ENCODE data around the gene HTR7. TPM values are rescaled to one million over a fixed set of nuclear protein-coding genes. Genes with fewer than 3 reads are reported as not detected.
"Not testable (repeated sequence)": the region's sequence is repeated elsewhere in the genome, so short reads cannot be mapped to it uniquely, and the experiment has no call there.

Gene HTR7
- total RNA-seq, 1 donor from 2014 or later, result 0.22 TPM

GRCh38 chr10:90832111-90832510, 25.7 kb downstream of the HTR7 start:
- Histone ChIP-seq H3K27ac (replicated peaks) (no peak overlapping the region), H3K4me1 (no peaks in the 10 kb centered on the region), H3K27me3 (ENCODE audit: low read depth) (no peaks in the 10 kb centered on the region), H3K4me3 (no peak overlapping the region), H3K9me3 (replicated peaks) (peaks cover 4% of the 10 kb centered on the region), H3K36me3 (no peaks in the 10 kb centered on the region)
- no peak for DNase-seq
- TF ChIP-seq CTCF (IDR thresholded peaks at IDR 0.05; ENCODE audit: borderline replicate concordance), result no peak
- intact Hi-C loops (cut with micrococcal nuclease), result no loop called here

DNA sequence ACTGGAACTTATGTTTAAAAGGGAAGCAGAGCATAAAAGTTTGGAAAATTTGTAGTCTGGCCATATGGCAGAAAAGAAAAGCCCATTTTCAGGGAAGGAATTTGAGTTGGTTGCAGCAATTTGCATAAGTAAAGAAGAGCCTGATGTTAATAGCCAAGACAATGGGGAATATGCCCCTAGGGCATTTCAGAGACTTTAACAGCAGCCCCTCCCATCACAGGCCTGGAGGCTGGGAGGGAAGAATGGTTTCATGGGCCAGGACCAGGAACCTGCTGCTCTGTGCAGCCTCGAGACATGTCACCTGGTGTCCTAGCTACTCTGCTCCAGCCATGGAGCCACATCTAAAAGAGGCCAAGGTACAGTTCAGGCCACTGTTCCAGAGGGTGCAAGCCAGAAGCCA, 35.3 kb downstream of the HTR7 start:
- Histone ChIP-seq H3K36me3 (no peaks in the 10 kb centered on the region), H3K4me1 (no peaks in the 10 kb centered on the region), H3K4me3 (no peak overlapping the region), H3K27ac (replicated peaks) (no peak overlapping the region), H3K9me3 (replicated peaks) (peaks cover 32% of the 10 kb centered on the region), H3K27me3 (ENCODE audit: low read depth) (peaks cover 19% of the 10 kb centered on the region)
- TF ChIP-seq CTCF (IDR thresholded peaks at IDR 0.05; ENCODE audit: borderline replicate concordance), result no peak
- intact Hi-C loops (cut with micrococcal nuclease), result no loop called here
- no peak for DNase-seq

GRCh38 chr10:90821864-90822263, 36.0 kb downstream of the HTR7 start:
- Histone ChIP-seq H3K27me3 (ENCODE audit: low read depth) (peaks cover 19% of the 10 kb centered on the region), H3K9me3 (replicated peaks) (peaks cover 26% of the 10 kb centered on the region)
- H3K36me3 ChIP-seq; DNase-seq; H3K4me3 ChIP-seq; H3K4me1 ChIP-seq; intact Hi-C loops (cut with micrococcal nuclease); H3K27ac ChIP-seq (replicated peaks): not testable (repeated sequence)

DNA sequence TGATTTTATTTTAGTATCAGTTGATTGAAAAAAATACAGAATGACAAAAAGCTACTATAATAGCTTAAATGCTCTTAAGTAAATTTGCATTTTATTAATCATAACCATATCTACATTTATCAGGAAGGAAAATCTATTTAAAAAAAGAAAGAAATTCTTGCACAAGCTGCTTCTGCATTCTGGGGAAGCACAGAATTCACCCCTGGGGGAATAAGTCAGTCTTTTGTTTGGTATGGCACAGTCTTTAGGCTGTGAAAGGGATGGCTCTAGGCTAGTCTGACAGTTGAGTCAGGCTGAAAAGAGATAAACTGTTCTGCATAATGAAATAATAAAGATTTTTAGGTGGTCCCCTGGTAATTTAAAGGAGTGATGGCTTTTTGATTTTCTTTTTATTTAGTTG, 37.9 kb downstream of the HTR7 start:
- Histone ChIP-seq H3K27ac (replicated peaks) (no peak overlapping the region), H3K4me1 (no peaks in the 10 kb centered on the region), H3K36me3 (no peaks in the 10 kb centered on the region), H3K4me3 (no peak overlapping the region), H3K9me3 (replicated peaks) (peaks cover 14% of the 10 kb centered on the region), H3K27me3 (ENCODE audit: low read depth) (peaks cover 19% of the 10 kb centered on the region)
- no peak for DNase-seq
- intact Hi-C loops (cut with micrococcal nuclease), result no loop called here
- TF ChIP-seq CTCF (IDR thresholded peaks at IDR 0.05; ENCODE audit: borderline replicate concordance), result no peak

- no peaks in the 10 kb centered on the region for H3K36me3 ChIP-seq
- H3K27me3 ChIP-seq (ENCODE audit: low read depth), result peaks cover 15% of the 10 kb centered on the region
- no peaks in the 10 kb centered on the region for H3K4me1 ChIP-seq
- no peak overlapping the region for H3K4me3 ChIP-seq
- intact Hi-C loops (cut with micrococcal nuclease), result no loop called here
- H3K27ac ChIP-seq (replicated peaks), result no peak overlapping the region
- H3K9me3 ChIP-seq (replicated peaks), result peaks cover 14% of the 10 kb centered on the region
- no peak for TF ChIP-seq CTCF (IDR thresholded peaks at IDR 0.05; ENCODE audit: borderline replicate concordance)
- no peak for DNase-seq
These were observed 39.1 kb downstream of the HTR7 start for GRCh38 chr10:90818736-90819135.

DNA sequence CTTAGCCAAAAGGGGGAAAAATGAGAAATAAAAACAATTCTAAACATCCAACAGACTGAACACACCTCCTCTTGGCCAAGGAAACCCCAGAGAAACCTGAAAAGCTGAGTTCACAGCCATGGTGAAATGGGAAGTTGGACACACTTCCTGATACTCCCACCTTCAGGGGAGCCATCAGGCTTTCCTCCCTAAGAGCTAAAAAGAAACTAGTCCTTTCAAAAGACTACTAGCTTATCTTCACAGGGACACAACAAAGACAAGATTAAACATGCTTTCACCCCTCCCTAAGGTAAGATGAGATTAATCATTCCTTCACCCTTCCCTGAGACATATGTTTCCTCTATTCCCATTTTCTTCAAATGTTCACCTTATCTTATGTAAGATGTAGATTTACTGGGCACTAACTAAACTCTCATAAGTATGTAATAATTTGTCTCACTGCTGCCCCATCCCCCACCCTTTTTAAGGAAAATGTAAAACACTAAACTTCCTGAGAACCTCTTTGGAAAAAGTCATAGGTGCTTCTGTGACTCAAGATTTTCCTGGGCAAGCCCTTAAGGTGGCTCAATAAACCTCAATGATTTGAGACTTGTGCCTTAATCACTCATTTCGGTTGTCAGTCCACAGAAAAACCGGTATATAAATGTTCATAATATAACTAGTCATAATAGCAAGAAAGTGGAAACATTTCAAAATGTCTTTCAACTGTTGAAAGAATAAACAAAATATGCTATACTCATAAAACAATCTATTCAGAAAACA, 40.5 kb downstream of the HTR7 start:
- intact Hi-C loops (cut with micrococcal nuclease), result no loop called here

More for the DNA sequence above, 40.5 kb downstream of the HTR7 start:
- peaks cover 10% of the 10 kb centered on the region for H3K9me3 ChIP-seq (replicated peaks)
- no peak overlapping the region for H3K27ac ChIP-seq (replicated peaks)
- no peaks in the 10 kb centered on the region for H3K4me1 ChIP-seq
- DNase-seq, result no peak
- no peaks in the 10 kb centered on the region for H3K36me3 ChIP-seq
- peaks cover 5% of the 10 kb centered on the region for H3K27me3 ChIP-seq (ENCODE audit: low read depth)
- no peak overlapping the region for H3K4me3 ChIP-seq
- no peak for TF ChIP-seq CTCF (IDR thresholded peaks at IDR 0.05; ENCODE audit: borderline replicate concordance)
